Transverse colon (tissue), 4 donors: ENCODE results near the gene TMEM150B. TPM values are rescaled to one million over a fixed set of nuclear protein-coding genes. Genes with fewer than 3 reads are reported as not detected.

Experiments
- DNase-seq: peaks from one replicate; pipeline ENCODE4 v3.0.0-alpha.2; 2019
- H3K27ac ChIP-seq, 4 donors: fragments of 200-600 bp; sonication (generic); 2 replicates each; pipeline ENCODE4 v1.5.1; 2016 to 2018; ENCODE audit warnings: inconsistent platforms in 4 of 4
- H3K27me3 ChIP-seq: fragments of 200-600 bp; sonication (generic); 2 replicates; pipeline ENCODE4 v1.5.1; 2017; ENCODE audit warnings: inconsistent platforms
- H3K36me3 ChIP-seq, 4 donors: fragments of 200-600 bp; sonication (generic); 2 replicates each; pipeline ENCODE4 v1.5.1; 2017 to 2019; ENCODE audit warnings: inconsistent platforms in 4 of 4
- H3K4me1 ChIP-seq, 4 donors: fragments of 200-600 bp; sonication (generic); 2 replicates each; pipeline ENCODE4 v1.5.1; 2017 to 2020; ENCODE audit warnings: inconsistent platforms in 4 of 4
- H3K4me3 ChIP-seq, 4 donors: fragments of 200-600 bp; sonication (generic); 1 replicate in 1 of 4; 2 replicates in 3 of 4; pipeline versions ENCODE4 v1.5.1 to v1.6.1; 2017 to 2019; ENCODE audit warnings: inconsistent platforms in 4 of 4
- H3K9me3 ChIP-seq, 2 donors: fragments of 200-600 bp; sonication (generic); 2 replicates each; pipeline ENCODE4 v1.5.1; 2017 to 2019; ENCODE audit warnings: inconsistent platforms in 2 of 2
- CTCF ChIP-seq, 5 experiments: fragments of 200-600 bp in 3 of 5; fragments of 450-650 bp in 2 of 5; sonication (generic) in 3 of 5; IDR thresholded peaks; 1 replicate in 2 of 5; 2 replicates in 3 of 5; pipeline ENCODE4 v1.5.1; 2016 to 2017; ENCODE audit warnings: antibody characterized with exemption in 5 of 5, inconsistent platforms in 3 of 5, mild to moderate bottlenecking in 2 of 5, moderate library complexity in 1 of 5
- EP300 ChIP-seq: sonication (generic); formaldehyde crosslinking; IDR thresholded peaks from one replicate; pipeline ENCODE4 v1.6.1; 2017; ENCODE audit warnings: antibody characterized with exemption, low read depth
- POLR2A ChIP-seq: fragments of 450-650 bp; IDR thresholded peaks from one replicate; pipeline ENCODE4 v1.6.1; 2016; ENCODE audit warnings: antibody characterized with exemption, mild to moderate bottlenecking, moderate library complexity
- POLR2AphosphoS5 ChIP-seq, 3 donors: sonication (generic); formaldehyde crosslinking; IDR thresholded peaks; one replicate each; pipeline ENCODE4 v1.6.1; 2016; ENCODE audit warnings: antibody characterized with exemption in 3 of 3
- WGBS, 2 donors: methylation state at CpG; one replicate each; pipeline ENCODE4 v1.1.5; 2018; ENCODE audit warnings: low coverage in 1 of 2; 5-methylcytosine and 5-hydroxymethylcytosine counted together
- in situ Hi-C, 4 donors: fragments of 200-750 bp; cut with MboI; loops; one replicate each; pipeline versions ENCODE4 v1.15.0 to v1.15.1; 2017; ENCODE audit warnings: low sequenced_read_pairs in 3 of 4, low pct_ligation_motif_present in 1 of 4, low pct_unique_long_range_greater_than_20kb in 1 of 4
- intact Hi-C: fragments of 100-400 bp; cut with DNase I; formaldehyde crosslinking; loops from one replicate; pipeline ENCODE4 v1.15.1; 2023; ENCODE audit warnings: low total_unique reads
- total RNA-seq, 4 donors: library from RNA; depleted of rRNA; stranded (reverse); fragments of >200 nt; gene quantifications; one replicate each; pipeline ENCODE4 v1.1.0, GENCODE V29; 2016

TMEM150B gene
- total RNA-seq, result 100 to 1,000 TPM in 1 of 4 donors, 10 to 100 TPM in 3; 26.5 to 135 (median 57.4) TPM

- Histone ChIP-seq H3K4me1 (peaks cover 0 to 23% (median 12%) of the 10 kb centered on the region in 4 donors), H3K27me3 (no peaks in the 10 kb centered on the region), H3K9me3 (no peaks in the 10 kb centered on the region), H3K27ac (peak within 1 kb of the TSS; percentile 17 to 43 (median 34)), H3K4me3 (no peak within 1 kb of the TSS), H3K36me3 (no peaks in the 10 kb centered on the region)
- in situ Hi-C loops, result no loop called here
- intact Hi-C loops, result no loop called here
- TF ChIP-seq POLR2AphosphoS5 (IDR thresholded peaks at IDR 0.05) (no peak), EP300 (no peak), POLR2A (no peak), CTCF (IDR thresholded peaks at IDR 0.05) (no peak)
- no peak for DNase-seq
- 78 to 82% methylated on average over 6 to 14 of the region's 14 CpGs for WGBS, 2 donors
Measured at GRCh38 chr19:55325172-55325571, at the start of gene TMEM150B. TMEM150B (minus strand) TSS chr19:55325341; CDS start chr19:55321036, 4,305 bp downstream.

GRCh38 chr19:55373993-55374757, 49.0 kb upstream of the TMEM150B start:
- DNase-seq, result no peak
- Histone ChIP-seq H3K9me3 (no peaks in the 10 kb centered on the region), H3K4me1 (peaks cover 2 to 29% (median 16%) of the 10 kb centered on the region in 4 donors), H3K36me3 (no peaks in the 10 kb centered on the region), H3K4me3 (no peak overlapping the region), H3K27me3 (peaks cover 74% of the 10 kb centered on the region), H3K27ac (peak overlapping the region in 1 of 4 donors; percentile 31)
- in situ Hi-C loops, result no loop called here
- no peak for TF ChIP-seq CTCF (IDR thresholded peaks at IDR 0.05)
- no peak for TF ChIP-seq POLR2AphosphoS5 (IDR thresholded peaks at IDR 0.05)
- TF ChIP-seq EP300, result no peak
- TF ChIP-seq POLR2A, result no peak
- intact Hi-C loops, result loop anchor here (1.0 kb wide), 1 partner anchor 145 kb away; no protein-coding TSS in a partner anchor
- 8 to 26% methylated on average over 5 to 29 of the region's 31 CpGs for WGBS, 2 donors

- 34% methylated on average over 9 of the region's 9 CpGs; no CpG with 5 or more reads in 1 of the 2 donors for WGBS, 2 donors
- TF ChIP-seq EP300, result no peak
- TF ChIP-seq POLR2A, result no peak
- no peak for TF ChIP-seq POLR2AphosphoS5 (IDR thresholded peaks at IDR 0.05)
- no peak for TF ChIP-seq CTCF (IDR thresholded peaks at IDR 0.05)
- Histone ChIP-seq H3K27ac (peak overlapping the region in 1 of 4 donors; percentile 31), H3K9me3 (no peaks in the 10 kb centered on the region), H3K4me3 (no peak overlapping the region), H3K27me3 (peaks cover 81% of the 10 kb centered on the region), H3K4me1 (peaks cover 3 to 34% (median 20%) of the 10 kb centered on the region in 4 donors), H3K36me3 (no peaks in the 10 kb centered on the region)
- intact Hi-C loops (loop anchor here (1.0 kb wide), 1 partner anchor 144 kb away; no protein-coding TSS in a partner anchor), in situ Hi-C loops (no loop called here)
- DNase-seq, result no peak
Measured at GRCh38 chr19:55373306-55373992, 48.3 kb upstream of the TMEM150B start.
